Activated CD4-positive, alpha-beta T cell treated with anti-CD3 and anti-CD28 coated beads, Interleukin-2, amount 50 U/mL, for 48 hours (primary cell): ENCODE results near the gene SLC11A1.

ENCODE experiments used
- DNase-seq, 2 experiments: peaks; one replicate each; pipeline ENCODE4 v3.0.0-alpha.2; 2020

SLC11A1 gene

GRCh38 chr2:218367415-218368149 is 14.5 kb upstream of the SLC11A1 start:
- peak; percentile 76 to 83 for DNase-seq

- DNase-seq: peak; percentile 13 to 15
Observed at GRCh38 chr2:218368150-218368528, 13.9 kb upstream of the SLC11A1 start.

- no peak for DNase-seq
Observed at GRCh38 chr2:218368621-218369153, 13.4 kb upstream of the SLC11A1 start.

GRCh38 chr2:218369330-218369729 is 12.7 kb upstream of the SLC11A1 start:
- DNase-seq: no peak

GRCh38 chr2:218370410-218371063 is 11.5 kb upstream of the SLC11A1 start:
- DNase-seq: no peak

- no peak for DNase-seq
Observed at GRCh38 chr2:218371983-218372350, 10.1 kb upstream of the SLC11A1 start.

GRCh38 chr2:218374795-218375194 is 7.3 kb upstream of the SLC11A1 start:
- no peak for DNase-seq

- DNase-seq: no peak
Observed at GRCh38 chr2:218375212-218375611, 6.9 kb upstream of the SLC11A1 start.

GRCh38 chr2:218378053-218378452 is 4.0 kb upstream of the SLC11A1 start:
- no peak for DNase-seq

- DNase-seq: no peak
Observed at GRCh38 chr2:218382785-218383184, 712 bp downstream of the SLC11A1 start.

- DNase-seq: no peak
Observed at GRCh38 chr2:218383892-218384519, 1.9 kb downstream of the SLC11A1 start.

- DNase-seq: no peak
Observed at GRCh38 chr2:218384975-218385374, 2.9 kb downstream of the SLC11A1 start.

GRCh38 chr2:218386505-218387368 is 4.7 kb downstream of the SLC11A1 start:
- no peak for DNase-seq

- peak in 1 of 2 experiments; percentile 35 for DNase-seq
Observed at GRCh38 chr2:218387369-218388194, 5.5 kb downstream of the SLC11A1 start.

GRCh38 chr2:218389333-218390150 is 7.5 kb downstream of the SLC11A1 start:
- no peak for DNase-seq

- DNase-seq: no peak
Observed at GRCh38 chr2:218391202-218391601, 9.1 kb downstream of the SLC11A1 start.

- no peak for DNase-seq
Observed at GRCh38 chr2:218392459-218392858, 10.4 kb downstream of the SLC11A1 start.

GRCh38 chr2:218392891-218393462 is 10.9 kb downstream of the SLC11A1 start:
- DNase-seq: no peak

GRCh38 chr2:218393750-218394290 is 11.7 kb downstream of the SLC11A1 start:
- no peak for DNase-seq
